Activated T-cell treated with anti-CD3 and anti-CD28 coated beads, Interleukin-2, amount 50 U/mL, for 1 hour (primary cell): ENCODE results near the gene CAP2.

Source experiments
- DNase-seq: peaks from one replicate; pipeline ENCODE4 v3.0.0-alpha.2; 2020

The CAP2 gene, protein sequence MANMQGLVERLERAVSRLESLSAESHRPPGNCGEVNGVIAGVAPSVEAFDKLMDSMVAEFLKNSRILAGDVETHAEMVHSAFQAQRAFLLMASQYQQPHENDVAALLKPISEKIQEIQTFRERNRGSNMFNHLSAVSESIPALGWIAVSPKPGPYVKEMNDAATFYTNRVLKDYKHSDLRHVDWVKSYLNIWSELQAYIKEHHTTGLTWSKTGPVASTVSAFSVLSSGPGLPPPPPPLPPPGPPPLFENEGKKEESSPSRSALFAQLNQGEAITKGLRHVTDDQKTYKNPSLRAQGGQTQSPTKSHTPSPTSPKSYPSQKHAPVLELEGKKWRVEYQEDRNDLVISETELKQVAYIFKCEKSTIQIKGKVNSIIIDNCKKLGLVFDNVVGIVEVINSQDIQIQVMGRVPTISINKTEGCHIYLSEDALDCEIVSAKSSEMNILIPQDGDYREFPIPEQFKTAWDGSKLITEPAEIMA

DNA sequence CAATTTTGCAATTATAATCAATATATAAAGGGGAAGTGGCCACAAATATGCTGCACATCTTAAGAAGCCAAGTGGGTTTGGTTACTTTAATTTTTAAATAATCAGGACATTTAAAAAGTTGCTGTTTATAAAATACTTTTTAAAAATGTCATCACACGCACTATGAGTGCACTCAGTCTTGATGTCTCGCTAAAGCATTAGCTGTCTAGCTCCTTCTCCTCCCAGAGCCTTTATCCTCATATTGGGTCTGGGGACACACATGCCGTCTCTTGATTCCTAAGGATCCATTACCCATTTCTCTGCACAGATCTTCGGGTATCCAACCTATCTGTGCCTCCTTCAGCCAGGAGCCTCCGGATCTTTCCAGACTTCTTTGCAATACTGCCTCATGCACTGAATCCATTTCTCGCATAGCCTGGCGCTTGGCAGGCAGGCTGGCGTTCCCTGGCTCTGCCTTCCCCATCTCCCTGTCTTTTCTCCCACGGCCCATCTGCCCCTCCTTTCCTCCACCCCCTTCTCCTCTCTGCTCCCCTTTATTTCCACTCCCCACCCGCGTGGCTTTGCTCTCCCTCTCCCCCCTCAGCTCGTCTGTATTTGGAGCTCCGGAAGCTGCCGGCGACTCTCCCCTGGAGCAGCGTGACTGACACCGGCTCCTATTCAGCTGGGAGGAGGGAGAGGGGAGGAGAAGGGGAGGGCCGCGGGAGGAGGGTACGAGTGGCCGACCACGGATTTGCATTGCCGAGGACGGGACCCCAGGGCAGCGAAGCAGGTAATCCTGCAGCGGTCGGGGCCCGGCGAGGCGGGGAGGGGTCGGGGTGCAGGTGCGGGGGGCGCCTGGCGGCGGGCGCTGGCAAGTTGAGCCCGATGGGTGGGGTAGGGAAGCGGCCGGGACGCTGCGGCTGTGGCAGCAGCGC, at the start of gene CAP2:
Gene CAP2, plus strand, starts transcription at position 618 of the 914 bp plus-strand sequence. CDS start 27,961 bp downstream, outside the sequence.
- DNase-seq, result no peak

DNA sequence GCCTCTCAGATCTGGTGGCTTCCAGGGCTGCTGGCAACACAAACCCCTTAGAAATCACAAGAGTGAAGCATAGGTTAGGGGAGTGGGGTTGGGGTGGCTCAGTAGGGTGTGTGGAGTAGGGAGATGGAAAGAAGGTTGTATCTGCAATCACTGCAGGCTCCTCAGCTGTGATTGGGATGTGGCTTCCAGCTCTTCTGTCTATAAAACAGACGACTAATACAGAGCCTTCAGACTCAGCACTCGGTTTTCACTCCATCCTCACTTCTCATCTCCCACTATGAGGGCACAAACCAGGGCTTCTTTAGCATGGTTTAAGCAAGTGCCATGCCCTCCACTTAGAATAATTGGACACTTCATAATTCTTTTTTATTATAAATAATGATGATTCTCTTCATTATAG, 46.4 kb upstream of the CAP2 start:
- DNase-seq, result no peak

DNA sequence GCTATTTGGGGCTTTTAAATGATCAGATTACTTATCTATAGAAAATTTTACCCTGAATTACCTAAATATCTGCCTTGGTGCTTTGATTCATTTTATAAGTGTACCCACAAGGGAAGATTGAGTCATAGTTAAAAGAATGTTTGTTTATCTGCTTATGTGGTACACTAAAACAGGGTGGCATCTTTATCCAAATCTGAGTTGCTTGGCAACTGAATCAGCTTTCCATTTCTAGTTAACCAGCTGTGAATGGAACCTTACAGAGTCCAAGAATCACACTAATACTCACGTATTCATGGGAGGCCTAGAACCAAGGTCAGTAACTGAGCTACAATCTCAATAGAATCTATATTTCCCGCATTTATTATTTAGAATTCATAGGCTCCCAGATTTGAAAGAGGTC, 44.0 kb upstream of the CAP2 start:
- no peak for DNase-seq

DNA sequence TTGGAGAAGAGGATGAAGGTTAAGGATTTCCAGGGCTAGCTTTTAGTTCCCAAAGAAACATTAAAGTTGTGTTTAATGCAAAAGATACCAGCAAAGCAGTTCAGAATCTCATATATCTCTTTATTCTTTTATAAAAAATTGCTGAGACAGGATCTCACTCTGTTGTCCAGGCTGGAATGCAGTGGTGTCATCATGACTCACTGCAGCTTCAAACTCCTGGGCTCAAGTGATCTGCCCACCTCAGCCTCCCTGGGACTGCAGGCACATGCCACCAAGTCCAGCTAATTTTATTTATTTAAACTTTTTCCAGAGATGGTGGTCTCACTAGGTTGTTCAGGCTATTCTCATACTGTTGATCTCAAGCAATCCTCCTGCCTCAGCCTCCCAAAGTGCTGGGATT, 41.1 kb upstream of the CAP2 start:
- DNase-seq, result no peak

DNA sequence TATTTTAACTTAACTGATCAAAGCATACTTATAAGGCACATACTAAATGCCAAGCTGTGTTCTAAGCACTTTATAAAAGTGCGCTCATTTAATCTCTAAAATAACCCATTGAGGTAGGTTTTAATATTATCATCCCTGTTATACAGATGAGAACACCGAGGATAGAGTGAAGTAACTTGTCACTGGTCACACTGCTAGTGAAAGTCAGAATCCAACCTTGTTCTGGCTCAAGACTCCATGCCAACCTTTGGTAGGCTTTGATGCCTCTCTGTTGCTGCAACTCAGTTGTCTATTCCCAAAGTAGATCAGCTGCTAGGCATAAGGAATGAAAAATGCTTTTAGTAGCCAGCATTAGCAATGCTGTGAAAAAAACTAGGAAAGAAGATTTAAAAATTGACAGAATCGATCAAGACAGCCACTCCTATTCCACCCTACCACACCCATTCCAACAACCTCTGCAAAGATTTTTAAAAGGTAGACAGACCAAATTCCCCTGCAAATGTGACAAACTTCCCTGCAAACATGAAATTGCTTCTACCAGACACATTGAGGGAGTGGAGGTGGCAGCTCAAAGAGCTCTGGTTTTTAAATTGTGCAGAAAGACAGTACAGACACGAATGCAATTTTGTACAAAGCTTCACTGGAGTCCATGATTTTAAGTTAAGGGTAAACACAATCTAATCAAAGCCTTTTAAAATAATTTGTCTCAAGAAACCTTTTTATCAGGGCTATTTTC, 39.8 kb upstream of the CAP2 start:
- DNase-seq, result no peak

DNA sequence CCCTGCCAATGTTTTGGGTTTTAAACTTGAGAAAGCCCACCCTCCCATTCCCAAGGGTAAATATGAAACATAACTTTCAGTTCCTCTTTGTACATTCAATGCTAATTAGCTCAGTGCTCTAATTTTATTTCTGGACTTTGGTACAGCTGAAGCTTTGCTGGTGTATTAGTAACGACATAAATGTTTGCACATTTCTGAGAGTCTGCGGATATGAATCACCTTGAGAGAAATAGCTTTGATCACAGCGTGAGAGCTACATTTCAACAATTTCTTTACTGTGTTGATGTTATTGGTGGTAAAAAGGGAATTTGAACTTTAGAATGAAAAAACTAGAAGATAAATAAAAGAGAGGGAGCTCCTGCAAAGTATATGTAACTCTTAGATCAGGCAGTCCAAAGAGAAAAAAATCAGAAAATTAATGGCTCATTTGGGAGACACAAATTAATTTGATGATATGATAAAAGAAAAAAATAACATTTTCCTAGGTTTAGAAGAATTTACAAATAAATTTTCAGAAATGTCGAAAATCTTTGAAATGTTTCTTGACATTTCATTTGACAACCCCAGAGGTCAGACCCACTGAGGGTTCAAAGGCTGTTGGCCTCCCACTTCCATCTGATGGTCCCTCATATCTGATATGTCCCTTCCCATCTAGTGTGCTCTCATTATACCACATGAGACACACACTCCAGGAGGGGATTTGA, 38.5 kb upstream of the CAP2 start:
- DNase-seq, result no peak

DNA sequence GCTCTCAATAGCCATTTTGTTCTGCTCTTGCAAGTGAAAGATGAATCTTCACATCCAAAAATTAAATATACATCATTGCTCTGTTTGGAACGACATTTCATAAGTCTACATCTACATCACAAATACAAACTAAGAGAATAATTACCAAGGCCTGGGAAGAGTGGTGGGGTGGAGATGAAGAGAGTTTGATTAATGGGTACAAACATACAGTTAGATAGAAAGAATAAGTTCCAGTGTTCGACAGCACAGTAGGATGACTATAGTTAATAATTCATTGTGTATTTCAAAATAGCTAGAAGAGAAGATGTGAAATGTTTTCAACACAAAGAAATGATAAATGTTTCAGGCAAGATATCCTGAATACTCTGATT, 38.0 kb upstream of the CAP2 start:
- DNase-seq, result no peak

DNA sequence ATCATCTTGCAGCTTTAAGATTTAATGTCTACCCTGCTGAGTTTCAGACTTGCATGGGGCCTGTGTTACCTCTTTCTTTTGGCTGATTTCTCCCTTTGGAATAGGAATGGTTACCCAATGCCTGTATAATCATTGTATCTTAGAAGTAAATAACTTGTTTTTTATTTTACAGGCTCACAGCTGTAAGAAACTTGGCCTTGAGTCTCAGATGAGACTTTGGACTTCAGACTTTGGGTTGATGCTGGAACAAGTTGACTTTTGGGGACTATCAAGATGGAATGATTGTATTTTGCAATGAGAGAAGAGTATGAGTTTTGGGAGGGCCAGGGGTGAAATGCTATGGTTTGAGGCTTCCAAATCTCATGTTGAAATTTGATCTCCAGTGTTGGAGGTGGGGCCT, 34.9 kb upstream of the CAP2 start:
- no peak for DNase-seq

DNA sequence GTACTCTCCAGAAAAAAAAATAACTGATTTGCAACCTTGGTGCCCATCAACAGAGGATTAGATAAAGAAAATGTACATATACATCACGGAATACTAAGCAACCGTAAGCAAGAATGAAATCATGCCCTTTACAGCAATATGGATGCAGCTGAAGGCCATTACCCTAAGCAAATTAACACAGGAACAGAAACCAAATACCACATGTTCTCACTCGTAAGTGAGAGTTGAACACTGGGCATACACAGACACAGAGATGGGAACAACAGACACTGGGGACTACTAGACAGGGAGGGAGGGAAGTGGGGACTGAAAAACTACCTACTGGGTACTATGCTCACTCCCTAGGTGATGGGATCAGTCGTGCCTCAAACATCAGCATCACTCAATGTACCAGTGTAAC, 32.8 kb upstream of the CAP2 start:
- no peak for DNase-seq

DNA sequence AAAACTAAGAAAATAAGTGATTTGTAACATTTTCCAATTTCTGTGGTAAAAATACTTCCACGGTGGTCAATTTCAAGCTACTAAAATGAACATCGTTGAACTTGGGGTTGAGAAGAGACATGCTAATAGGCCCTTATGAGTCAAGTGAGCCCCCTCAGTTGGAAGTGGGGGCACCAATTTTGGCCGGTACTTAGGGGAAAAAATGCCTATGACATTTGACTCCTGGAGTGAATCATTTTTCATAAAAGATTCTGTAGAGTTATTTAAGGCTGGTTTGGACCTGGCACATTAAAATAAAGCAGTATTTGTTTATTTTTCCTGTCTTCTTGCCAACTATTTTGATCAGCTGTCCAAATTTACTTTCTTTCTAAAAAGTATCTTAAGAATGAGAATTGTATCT, 32.4 kb upstream of the CAP2 start:
- DNase-seq, result no peak

DNA sequence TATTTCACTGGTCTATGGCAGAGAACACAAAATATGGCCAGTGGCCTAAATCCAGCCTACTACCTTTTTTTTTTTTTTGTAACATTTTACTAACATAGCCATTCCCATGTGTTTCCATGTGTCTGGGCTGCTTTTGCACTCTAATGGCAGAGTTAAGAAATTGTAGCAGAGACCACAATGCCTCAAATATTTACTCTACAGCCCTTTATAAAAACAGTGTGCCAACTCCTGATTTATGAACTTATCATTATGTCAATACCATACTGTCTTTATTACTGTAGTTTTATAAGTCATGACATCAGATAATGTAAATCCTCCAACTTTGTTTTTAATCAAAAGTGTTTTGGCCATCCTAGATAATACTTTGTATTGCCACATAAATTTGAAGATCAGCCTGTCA, 27.4 kb upstream of the CAP2 start:
- DNase-seq, result no peak

DNA sequence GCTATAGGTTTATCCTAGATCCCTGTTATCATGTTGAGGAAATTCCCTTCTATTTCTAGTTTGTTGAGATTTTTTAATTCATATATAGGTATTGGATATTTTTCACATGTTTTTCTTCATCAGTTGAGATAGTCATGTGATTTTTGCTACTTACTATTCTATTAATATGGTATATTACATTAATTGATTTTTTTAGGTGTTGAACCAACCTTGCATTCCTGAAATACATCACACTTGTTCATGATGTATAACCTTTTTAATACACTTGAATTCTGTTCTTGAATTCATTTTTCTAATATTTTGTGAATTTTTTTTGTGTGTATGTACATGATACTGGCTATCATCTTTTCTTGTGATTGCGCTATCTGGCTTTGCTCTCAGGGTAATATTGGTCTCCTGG, 25.5 kb upstream of the CAP2 start:
- DNase-seq, result no peak

DNA sequence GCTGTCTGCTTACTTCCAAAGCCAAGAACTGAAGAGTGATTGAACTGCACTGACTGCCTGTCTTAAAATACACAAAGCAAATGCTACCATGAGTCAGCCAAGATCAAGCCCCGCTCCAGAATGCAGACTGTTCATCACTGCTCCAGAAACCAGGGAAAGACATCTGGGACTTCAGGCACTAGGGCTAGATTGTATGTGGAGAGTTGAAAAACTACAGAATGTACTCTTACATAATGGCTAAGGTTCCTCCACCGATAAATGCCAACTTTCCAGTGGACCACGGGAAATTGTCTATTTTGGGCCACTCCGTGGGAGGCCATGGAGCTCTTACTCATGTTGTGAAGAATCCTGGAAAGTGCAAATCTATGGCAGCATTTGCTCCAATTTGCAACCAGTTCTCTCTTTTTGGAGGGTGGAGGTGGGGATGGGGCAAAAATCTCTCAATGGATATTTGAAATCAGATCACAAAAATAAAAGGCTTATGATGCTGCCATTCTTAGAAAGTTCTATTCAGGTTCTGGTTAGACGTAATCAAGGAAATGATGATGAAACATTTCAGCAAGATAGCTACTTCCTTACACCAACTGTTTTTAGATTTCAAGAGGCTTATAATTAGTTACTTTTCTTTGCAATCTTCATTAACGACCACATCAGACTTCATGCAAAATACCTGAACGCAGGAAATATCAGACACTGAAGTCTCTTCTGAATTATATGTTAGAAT, 11.8 kb upstream of the CAP2 start:
- DNase-seq, result no peak

DNA sequence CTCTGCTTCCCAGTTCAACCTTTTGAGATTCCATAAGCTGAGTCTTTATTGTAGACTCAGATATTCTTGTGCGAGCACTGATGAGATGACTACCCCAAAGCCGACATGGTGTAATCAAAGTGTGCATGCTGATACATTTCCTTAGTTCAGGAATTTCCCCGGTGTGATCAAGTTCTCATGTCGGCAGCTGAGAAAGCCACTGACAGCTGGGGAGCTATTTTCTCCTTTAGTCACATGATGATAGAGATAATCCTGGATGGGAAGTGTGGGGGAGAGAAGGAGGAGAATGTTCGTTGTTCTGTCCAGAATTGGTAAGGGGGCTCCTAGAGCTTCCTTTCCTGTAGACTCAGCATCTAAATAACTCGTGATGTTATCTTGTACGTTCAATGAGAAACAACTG, 7.7 kb upstream of the CAP2 start:
- DNase-seq, result no peak

DNA sequence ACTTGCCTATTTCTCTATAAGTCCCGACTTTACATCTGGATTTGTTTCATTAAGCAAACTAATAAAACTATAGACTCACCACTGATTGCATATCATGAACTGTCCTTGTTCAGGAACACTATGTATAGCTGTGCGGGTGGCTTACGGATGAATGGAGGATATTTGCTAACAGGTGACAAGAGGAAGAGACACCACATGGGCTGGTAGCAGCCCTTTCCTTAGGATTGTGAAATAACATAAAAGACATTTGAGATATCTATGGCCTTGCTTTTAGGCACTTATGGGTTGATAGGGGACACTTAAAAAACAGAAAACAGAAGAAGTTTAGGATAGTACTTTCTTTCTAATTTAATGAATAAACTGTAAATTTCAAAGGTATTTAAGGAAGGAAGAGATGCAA, 5.0 kb upstream of the CAP2 start:
- no peak for DNase-seq

DNA sequence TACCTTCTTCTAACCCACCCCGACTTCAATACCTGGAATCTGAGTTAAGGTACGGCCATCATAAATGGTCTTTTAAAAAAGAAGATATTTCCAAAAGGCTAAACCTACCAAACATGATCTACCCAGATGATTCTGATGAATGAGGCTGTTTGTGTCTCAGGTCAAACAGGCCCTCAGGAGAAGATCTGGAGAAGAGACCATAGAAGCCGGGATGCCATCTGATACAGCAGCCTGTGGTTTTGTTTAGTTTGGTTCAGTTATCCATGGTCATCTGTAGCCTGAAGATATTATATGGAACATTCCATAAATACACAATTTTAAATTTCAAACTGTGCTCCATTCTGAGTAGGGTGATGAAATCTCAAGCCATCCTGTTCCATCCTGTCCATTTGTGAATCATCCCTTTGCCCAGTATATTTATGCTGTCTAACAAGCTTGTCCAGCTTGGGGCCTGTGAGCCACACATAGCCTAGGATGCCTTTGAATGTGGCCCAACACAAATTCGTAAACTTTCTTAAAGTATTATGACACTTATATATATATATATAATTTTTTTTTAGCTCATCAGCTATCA, 4.0 kb upstream of the CAP2 start:
- no peak for DNase-seq

DNA sequence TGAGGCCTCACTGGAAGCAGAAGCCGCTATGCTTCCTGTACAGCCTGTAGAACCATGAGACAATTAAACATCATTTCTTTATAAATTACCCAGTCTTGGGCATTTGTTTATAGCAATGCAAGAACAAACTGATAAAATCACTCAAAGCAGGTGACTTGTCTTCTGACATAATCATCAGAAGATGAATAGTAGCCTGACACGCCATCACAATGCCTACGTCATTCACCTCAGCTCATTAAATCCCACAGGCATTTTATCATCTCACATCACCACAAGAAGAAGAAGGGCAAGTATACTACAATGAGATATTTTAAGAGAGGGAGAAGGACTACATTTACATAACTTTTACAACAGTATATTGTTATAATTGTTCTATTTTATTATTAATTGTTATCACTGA, 3.1 kb upstream of the CAP2 start:
- DNase-seq, result no peak

DNA sequence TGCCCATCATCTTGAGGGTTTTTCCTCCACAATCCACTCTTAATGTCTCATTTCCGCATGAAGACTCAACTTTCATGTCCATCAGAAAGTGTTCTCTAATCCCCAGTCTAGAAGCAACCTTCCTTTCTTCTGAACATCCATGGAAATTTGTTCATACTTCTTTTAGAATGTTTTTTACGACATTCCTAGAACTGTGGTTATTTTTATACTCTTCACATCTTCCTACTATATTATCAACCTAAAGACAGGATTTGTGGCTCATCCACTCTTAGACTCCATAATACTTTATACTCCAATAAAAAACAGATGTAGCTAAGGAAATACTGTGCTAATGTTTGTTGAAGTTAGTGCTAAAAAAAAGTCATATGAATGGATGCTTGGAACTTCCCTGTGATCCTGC, 1.4 kb upstream of the CAP2 start:
- no peak for DNase-seq

DNA sequence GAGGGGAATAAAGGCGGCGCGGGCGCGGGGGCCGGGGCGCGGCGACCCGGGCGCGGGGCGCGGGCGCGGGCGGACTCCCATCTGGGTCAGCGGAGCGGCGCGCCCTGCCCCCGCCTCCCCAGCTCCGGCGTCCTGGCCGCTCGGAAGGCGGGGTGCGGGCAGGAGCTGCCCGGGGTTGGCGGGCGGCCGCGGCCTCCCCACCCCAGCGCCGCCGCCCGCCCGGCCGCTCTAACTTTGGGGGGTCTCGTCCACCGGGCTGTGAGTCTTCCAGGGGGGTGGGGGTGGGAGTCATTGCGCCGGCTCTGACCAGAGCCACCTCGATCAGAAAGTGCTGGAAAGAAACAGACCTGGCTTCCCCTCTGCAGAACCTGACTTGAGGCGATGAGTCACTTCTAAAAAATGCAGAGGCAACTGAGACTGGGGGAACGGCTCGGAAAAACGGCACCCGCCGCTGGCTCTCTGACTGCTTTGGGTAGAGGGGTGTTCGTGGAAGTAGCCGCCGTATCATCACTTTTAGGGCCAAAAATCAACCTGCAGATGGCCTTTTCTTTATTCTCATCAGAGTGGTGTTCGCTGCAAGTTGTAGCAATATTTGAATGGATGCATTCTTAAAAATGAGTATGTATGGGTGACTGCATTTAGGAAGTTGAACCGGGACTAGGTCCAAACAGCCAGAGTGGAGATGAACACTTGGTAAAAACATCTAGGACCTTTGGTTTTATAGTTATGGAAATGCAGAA, 667 bp downstream of the CAP2 start:
- DNase-seq, result no peak

DNA sequence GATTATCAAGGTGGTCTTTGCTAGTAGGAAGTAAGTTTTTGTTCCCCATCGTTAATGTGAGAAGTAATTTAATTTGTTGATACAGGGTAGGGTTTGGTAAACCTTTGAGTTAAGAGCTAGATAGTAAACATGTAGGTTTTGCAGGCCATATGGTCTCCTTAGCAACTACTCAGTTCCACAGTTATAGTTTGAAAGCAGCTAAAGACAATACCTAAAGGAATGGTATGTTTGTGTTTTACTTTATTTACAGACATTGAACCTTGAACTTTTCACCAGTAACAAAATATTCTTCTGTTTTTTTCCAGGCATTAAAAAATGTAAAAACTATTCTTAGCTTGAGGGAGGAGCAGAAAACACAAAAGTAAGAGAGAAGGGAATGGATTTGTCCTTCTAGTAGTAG, 1.7 kb downstream of the CAP2 start:
- DNase-seq, result no peak

DNA sequence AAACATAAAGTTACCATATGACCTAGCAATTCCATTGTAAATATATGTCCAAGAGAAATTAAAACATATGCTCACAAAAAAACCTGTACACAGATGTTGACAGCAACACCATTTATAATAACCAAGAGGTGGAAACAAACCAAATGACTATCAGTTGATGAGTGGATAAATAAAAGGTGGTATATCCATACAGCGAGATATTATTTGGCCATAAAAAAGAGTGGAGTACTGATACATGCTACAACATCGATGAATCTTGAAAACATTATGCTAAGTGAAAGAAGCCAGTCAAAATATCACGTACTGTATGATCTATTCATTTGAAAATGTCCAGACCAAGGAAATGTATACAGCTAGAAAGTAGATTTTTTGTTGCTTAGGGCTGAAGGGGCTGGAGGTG, 2.9 kb downstream of the CAP2 start:
- DNase-seq, result no peak
